ENCODE results near the gene SLC30A3. TPM values are rescaled to one million over a fixed set of nuclear protein-coding genes. Genes with fewer than 3 reads are reported as not detected.

SLC30A3 gene
- total RNA-seq, 1 experiment from 2014 or later: 1.5 TPM

- intact Hi-C loops (cut with micrococcal nuclease; ENCODE audit: unreplicated experiment): loop anchor here (10.0 kb wide), 2 partner anchors 82 to 108 kb away; partner anchors contain the start of genes MPV17, PREB and PRR30
Measured at GRCh38 chr2:27216416-27217137, 46.3 kb downstream of the SLC30A3 start.

GRCh38 chr2:27214941-27215340, 47.9 kb downstream of the SLC30A3 start:
- no peak for TF ChIP-seq EZH2 (IDR thresholded peaks at IDR 0.05; ENCODE audit: low read depth)
- no peak for TF ChIP-seq CTCF (conservative IDR thresholded peaks at IDR 0.05)
- H4K20me1 ChIP-seq (ENCODE audit: insufficient read depth): no peaks in the 10 kb centered on the region
- no peak for DNase-seq
- intact Hi-C loops (cut with micrococcal nuclease; ENCODE audit: unreplicated experiment): loop anchor here (5.0 to 10.0 kb wide), 4 partner anchors 67 to 253 kb away; partner anchors contain the start of genes MPV17, PREB, PRR30 and TRIM54
- no peak overlapping the region for H3K4me2 ChIP-seq
- H3F3A ChIP-seq (ENCODE audit: insufficient read depth, low read depth): peaks cover 38% of the 10 kb centered on the region
- CTCF ChIA-PET: no interaction called here
- peaks cover 34% of the 10 kb centered on the region for H3K4me1 ChIP-seq (replicated peaks; ENCODE audit: insufficient read depth)
- H3K79me2 ChIP-seq (ENCODE audit: low read depth): peaks cover 39% of the 10 kb centered on the region
- no peak overlapping the region for H3K4me3 ChIP-seq
- H3K27ac ChIP-seq: no peak overlapping the region
- peaks cover 5% of the 10 kb centered on the region; the same call in 1 of the 2 replicates for H3K36me3 ChIP-seq (ENCODE audit: low read depth)
- BruUV-seq (replicated peaks): no TSS peak
- no peaks in the 10 kb centered on the region for H3K9me3 ChIP-seq (ENCODE audit: insufficient read depth, low read depth)
- H2AFZ ChIP-seq: no peak overlapping the region
- no peaks in the 10 kb centered on the region for H3K9me2 ChIP-seq (ENCODE audit: insufficient read depth)
- POLR2A ChIA-PET (ENCODE audit: unreplicated experiment): interaction anchor here (0.8 kb wide), 1 partner anchor 65 kb away, joined by 3 read pairs; no protein-coding TSS in a partner anchor
- no peaks in the 10 kb centered on the region for H3K27me3 ChIP-seq (ENCODE audit: insufficient read depth, low read depth)

More at GRCh38 chr2:27216416-27217137, 46.3 kb downstream of the SLC30A3 start:
- H3K9me2 ChIP-seq (ENCODE audit: insufficient read depth): no peaks in the 10 kb centered on the region
- peak overlapping the region; percentile 93 for H3K4me2 ChIP-seq
- H3K27me3 ChIP-seq (ENCODE audit: insufficient read depth, low read depth): no peaks in the 10 kb centered on the region
- TF ChIP-seq EZH2 (IDR thresholded peaks at IDR 0.05; ENCODE audit: low read depth) (no peak), CTCF (conservative IDR thresholded peaks at IDR 0.05) (no peak)
- ChIA-PET POLR2A (ENCODE audit: unreplicated experiment) (no interaction called here), CTCF (no interaction called here)
- H4K20me1 ChIP-seq (ENCODE audit: insufficient read depth): no peaks in the 10 kb centered on the region
- peaks cover 10% of the 10 kb centered on the region for H3K36me3 ChIP-seq (ENCODE audit: low read depth)
- no peak for DNase-seq
- H3K27ac ChIP-seq: no peak overlapping the region
- peak overlapping the region; percentile 87 for H2AFZ ChIP-seq
- peaks cover 26% of the 10 kb centered on the region for H3F3A ChIP-seq (ENCODE audit: insufficient read depth, low read depth)
- H3K4me3 ChIP-seq: peak overlapping the region; percentile 76
- H3K9me3 ChIP-seq (ENCODE audit: insufficient read depth, low read depth): no peaks in the 10 kb centered on the region
- H3K4me1 ChIP-seq (replicated peaks; ENCODE audit: insufficient read depth): peaks cover 25% of the 10 kb centered on the region
- TSS peak; percentile 29 for BruUV-seq (replicated peaks)
- H3K79me2 ChIP-seq (ENCODE audit: low read depth): peaks cover 40% of the 10 kb centered on the region

- Histone ChIP-seq H3K27me3 (ENCODE audit: insufficient read depth, low read depth) (no peaks in the 10 kb centered on the region), H3K36me3 (ENCODE audit: low read depth) (0 out of 2 replicates have a peak, but pooled peaks cover 7% of the 10 kb centered on the region), H3F3A (ENCODE audit: insufficient read depth, low read depth) (peaks cover 46% of the 10 kb centered on the region), H4K20me1 (ENCODE audit: insufficient read depth) (no peaks in the 10 kb centered on the region), H3K79me2 (ENCODE audit: low read depth) (peaks cover 28% of the 10 kb centered on the region), H3K4me1 (replicated peaks; ENCODE audit: insufficient read depth) (peaks cover 36% of the 10 kb centered on the region), H3K9me3 (ENCODE audit: insufficient read depth, low read depth) (no peaks in the 10 kb centered on the region), H3K9me2 (ENCODE audit: insufficient read depth) (no peaks in the 10 kb centered on the region), H2AFZ (peak overlapping the region; percentile 92), H3K27ac (peak overlapping the region; percentile 82), H3K4me3 (peak overlapping the region; percentile 82), H3K4me2 (peak overlapping the region; percentile 93)
- POLR2A ChIA-PET (ENCODE audit: unreplicated experiment): interaction anchor here (0.6 kb wide), 1 partner anchor 144 kb away, joined by 3 read pairs; no protein-coding TSS in a partner anchor
- DNase-seq: no peak
- CTCF ChIA-PET: interaction anchor here (0.6 kb wide), 1 partner anchor 196 kb away, joined by 3 read pairs; no protein-coding TSS in a partner anchor
- intact Hi-C loops (cut with micrococcal nuclease; ENCODE audit: unreplicated experiment): loop anchor here (5.0 to 10.0 kb wide), 4 partner anchors 69 to 251 kb away; partner anchors contain the start of genes MPV17, PREB, PRR30 and TRIM54
- BruUV-seq (replicated peaks): TSS peak; percentile 61
- TF ChIP-seq CTCF (conservative IDR thresholded peaks at IDR 0.05) (no peak), EZH2 (IDR thresholded peaks at IDR 0.05; ENCODE audit: low read depth) (no peak)
Measured at GRCh38 chr2:27212626-27213471, 50.0 kb downstream of the SLC30A3 start.

All from PC-9 (cell line).